HepG2 (cell line): ENCODE measurements around the gene FXYD5. TPM values are rescaled to one million over a fixed set of nuclear protein-coding genes. Genes with fewer than 3 reads are reported as not detected.

ENCODE experiments used
- ATAC-seq: fragments of 200-7000 bp; cut with Tn5 transposase; 3 replicates; pipeline ENCODE4 v1.9.1; 2020; ENCODE audit warnings: mild to moderate bottlenecking, moderate library complexity
- BruUV-seq: library from RNA; stranded (reverse); fragments of 400-500 nt; replicated peaks from 2 replicates; lab custom pipeline; 2021; lab: Mats Ljungman, UMichigan
- CTCF ChIA-PET: fragments of 300-600 bp; formaldehyde crosslinking; extraction: SDS; loops from one replicate; lab custom pipeline; 2021; ENCODE audit warnings: low total read pairs, inconsistent platforms, low intra/inter-chr PET ratio; lab: Yijun Ruan, JAX
- POLR2A ChIA-PET: fragments of 350-600 bp; sonication (Branson Sonifier 250); formaldehyde crosslinking; loops from one replicate; lab custom pipeline; 2020; ENCODE audit warnings: antibody characterized with exemption, inconsistent platforms; lab: Yijun Ruan, JAX
- DNase-seq: peaks from one replicate; pipeline ENCODE4 v3.0.0-alpha.2; 2015; ENCODE audit warnings: low spot score
- FAIRE-seq: peaks from 3 replicates; lab custom pipeline; 2011; peaks lifted over from hg19 to GRCh38; lab: Jason Lieb, UNC
- H2AFZ ChIP-seq: one replicate; pipeline ENCODE4 v1.6.1; 2011; ENCODE audit warnings: low read length, inconsistent platforms
- H3K27ac ChIP-seq: fragments of 300-600 bp; 3 replicates; pipeline ENCODE4 v1.8.0; 2011; ENCODE audit warnings: mixed run types, mild to moderate bottlenecking, mixed read lengths, low read length, inconsistent platforms; ENCODE audit not compliant: insufficient read depth; ENCODE audit errors: extremely low read length
- H3K27me3 ChIP-seq, 2 experiments: fragments of 200-600 bp in 1 of 2; 2 replicates in 1 of 2; 3 replicates in 1 of 2; pipeline versions ENCODE4 v1.6.0 to v1.8.0; 2011; ENCODE audit warnings: low read length in 2 of 2, mild to moderate bottlenecking in 2 of 2, moderate library complexity in 2 of 2, inconsistent platforms in 1 of 2; ENCODE audit not compliant: insufficient read depth in 2 of 2, control insufficient read depth in 1 of 2
- H3K36me3 ChIP-seq, 2 experiments: fragments of 200-600 bp in 1 of 2; replicated peaks in 1 of 2; 2 replicates in 1 of 2; 3 replicates in 1 of 2; pipeline versions ENCODE4 v1.5.1 to v1.8.0; 2011; ENCODE audit warnings: low read length in 2 of 2, inconsistent platforms in 1 of 2; ENCODE audit not compliant: insufficient read depth in 2 of 2, control insufficient read depth in 1 of 2
- H3K4me1 ChIP-seq: 2 replicates; pipeline ENCODE4 v1.5.1; 2012; ENCODE audit warnings: low read length, inconsistent platforms; ENCODE audit not compliant: insufficient read depth
- H3K4me2 ChIP-seq: 2 replicates; pipeline ENCODE4 v1.6.0; 2011; ENCODE audit warnings: low read depth, low read length, inconsistent platforms
- H3K4me3 ChIP-seq, 3 experiments: fragments of 200-600 bp in 1 of 3; sonication (generic), shearing (Covaris generic) in 1 of 3; replicated peaks in 1 of 3; 2 replicates each; pipeline ENCODE4 v1.5.1; 2011 to 2016; ENCODE audit warnings: low read length in 3 of 3, inconsistent platforms in 2 of 3, low read depth in 2 of 3, mild to moderate bottlenecking in 2 of 3, control low read depth in 1 of 3, mixed read lengths in 1 of 3; ENCODE audit not compliant: insufficient read depth in 1 of 3
- H3K79me2 ChIP-seq: one replicate; pipeline ENCODE4 v1.6.1; 2011; ENCODE audit warnings: low read length, inconsistent platforms; ENCODE audit not compliant: insufficient read depth
- H3K9ac ChIP-seq: 2 replicates; pipeline ENCODE4 v1.6.0; 2011; ENCODE audit warnings: mild to moderate bottlenecking, low read depth, low read length, inconsistent platforms; ENCODE audit not compliant: insufficient read depth
- H3K9me3 ChIP-seq: 2 replicates; pipeline ENCODE4 v1.5.1; 2012; ENCODE audit warnings: mild to moderate bottlenecking, low read length
- H4K20me1 ChIP-seq: 2 replicates; pipeline ENCODE4 v1.6.0; 2011; ENCODE audit warnings: inconsistent platforms, mild to moderate bottlenecking, low read length, moderate library complexity; ENCODE audit not compliant: insufficient read depth
- CENPX ChIP-seq: sonication (generic); formaldehyde crosslinking; IDR thresholded peaks from 2 replicates; pipeline ENCODE4 v1.9.0; 2021; ENCODE audit warnings: mild to moderate bottlenecking, missing genetic modification reagents, moderate library complexity
- MAZ ChIP-seq, 2 experiments: sonication (generic) in 1 of 2; formaldehyde crosslinking in 1 of 2; IDR thresholded peaks; 2 replicates each; pipeline versions ENCODE4 v1.5.0 to v1.6.1; 2012 to 2020; ENCODE audit warnings: low read depth in 2 of 2, mild to moderate bottlenecking in 2 of 2, borderline replicate concordance in 1 of 2, improper control_type of control experiment in 1 of 2, low read length in 1 of 2, missing genetic modification reagents in 1 of 2, moderate library complexity in 1 of 2
- PITX1 ChIP-seq: sonication (generic); formaldehyde crosslinking; IDR thresholded peaks from 2 replicates; pipeline ENCODE4 v1.5.1; 2020; ENCODE audit warnings: mild to moderate bottlenecking, missing genetic modification reagents
- REXO4 ChIP-seq: sonication (generic); formaldehyde crosslinking; IDR thresholded peaks from 2 replicates; pipeline ENCODE4 v1.8.0; 2022; ENCODE audit warnings: missing genetic modification reagents, mild to moderate bottlenecking, borderline replicate concordance
- RNF2 ChIP-seq: fragments of 450-650 bp; conservative IDR thresholded peaks from 2 replicates; pipeline ENCODE4 v1.6.1; 2016; ENCODE audit warnings: low read depth
- TBX3 ChIP-seq: fragments of 450-650 bp; IDR thresholded peaks from 2 replicates; pipeline ENCODE4 v1.6.1; 2017; ENCODE audit warnings: antibody characterized with exemption, mild to moderate bottlenecking, inconsistent platforms, borderline replicate concordance
- U2AF1 ChIP-seq: fragments of 200-400 bp; formaldehyde crosslinking; optimal IDR thresholded peaks from 2 replicates; pipeline ENCODE3; 2017; ENCODE audit warnings: mild to moderate bottlenecking, low read depth, low read length
- ZBTB38 ChIP-seq: sonication (generic); formaldehyde crosslinking; IDR thresholded peaks from 2 replicates; pipeline ENCODE4 v1.5.1; 2020; ENCODE audit warnings: mild to moderate bottlenecking, missing genetic modification reagents
- ZNF569 ChIP-seq: sonication (generic); formaldehyde crosslinking; IDR thresholded peaks from 2 replicates; pipeline ENCODE4 v1.5.0; 2020; ENCODE audit warnings: mild to moderate bottlenecking, missing genetic modification reagents, moderate library complexity, borderline replicate concordance
- WGBS: methylation state at CpG from one replicate; pipeline ENCODE4 v1.1.6; 2017; ENCODE audit warnings: low lambda C conversion rate; 5-methylcytosine and 5-hydroxymethylcytosine counted together
- in situ Hi-C: cut with HindIII; loops from 2 replicates; pipeline ENCODE4 v1.10.0; 2017; ENCODE audit warnings: low pct_unique_long_range_greater_than_20kb; ENCODE audit not compliant: extremely low pct_ligation_motif_present
- intact Hi-C: fragments of 100-400 bp; cut with micrococcal nuclease; formaldehyde crosslinking; loops from one replicate; pipeline ENCODE4 v1.10.0; 2022; ENCODE audit not compliant: unreplicated experiment
- polyA plus RNA-seq, 8 experiments: library from polyadenylated mRNA; depleted of rRNA in 3 of 8; stranded (reverse) in 7 of 8; unstranded in 1 of 8; fragments of >200 nt; fragmentation: Illumina TruSeq in 4 of 8; extraction: Trizol in 4 of 8; gene quantifications; 2 replicates each; pipeline versions ENCODE4 v1.2.1 to v1.2.3, GENCODE V29; 2011 to 2016; ENCODE audit warnings: low read depth in 4 of 8, missing spikeins in 1 of 8, mixed read lengths in 1 of 8; ENCODE audit not compliant: insufficient read depth in 1 of 8
- total RNA-seq, 5 experiments: library from RNA; depleted of rRNA; stranded (reverse); fragments of >200 nt; fragmentation: Illumina TruSeq; extraction: Trizol; gene quantifications; 2 replicates each; pipeline ENCODE4 v1.2.3, GENCODE V29; 2016; ENCODE audit warnings: low read depth in 1 of 5
- TF ChIP-seq, protein P1 (sequence below): sonication (generic); formaldehyde crosslinking; IDR thresholded peaks from 2 replicates; pipeline ENCODE4 v1.4.0; 2020; ENCODE audit warnings: missing genetic modification reagents
- TF ChIP-seq, protein P2 (sequence below): sonication (generic); formaldehyde crosslinking; IDR thresholded peaks from 2 replicates; pipeline ENCODE4 v1.4.0; 2020; ENCODE audit warnings: low read depth, mild to moderate bottlenecking, missing genetic modification reagents

Gene FXYD5
- total and polyA plus RNA-seq, 2 of the 13 experiments (the other 11 are each of a cell fraction or from before 2014, with no cell fraction given): 0.65 TPM; not detected in 1

GRCh38 chr19:35150445-35150844 lies 4.1 kb upstream of the FXYD5 start:
- ChIA-PET POLR2A (no interaction called here), CTCF (no interaction called here)
- no TSS peak for BruUV-seq
- no peak overlapping the region for H3K27ac ChIP-seq
- TF ChIP-seq PITX1: no peak
- no peak for TF ChIP-seq U2AF1
- TF ChIP-seq, protein P1, sequence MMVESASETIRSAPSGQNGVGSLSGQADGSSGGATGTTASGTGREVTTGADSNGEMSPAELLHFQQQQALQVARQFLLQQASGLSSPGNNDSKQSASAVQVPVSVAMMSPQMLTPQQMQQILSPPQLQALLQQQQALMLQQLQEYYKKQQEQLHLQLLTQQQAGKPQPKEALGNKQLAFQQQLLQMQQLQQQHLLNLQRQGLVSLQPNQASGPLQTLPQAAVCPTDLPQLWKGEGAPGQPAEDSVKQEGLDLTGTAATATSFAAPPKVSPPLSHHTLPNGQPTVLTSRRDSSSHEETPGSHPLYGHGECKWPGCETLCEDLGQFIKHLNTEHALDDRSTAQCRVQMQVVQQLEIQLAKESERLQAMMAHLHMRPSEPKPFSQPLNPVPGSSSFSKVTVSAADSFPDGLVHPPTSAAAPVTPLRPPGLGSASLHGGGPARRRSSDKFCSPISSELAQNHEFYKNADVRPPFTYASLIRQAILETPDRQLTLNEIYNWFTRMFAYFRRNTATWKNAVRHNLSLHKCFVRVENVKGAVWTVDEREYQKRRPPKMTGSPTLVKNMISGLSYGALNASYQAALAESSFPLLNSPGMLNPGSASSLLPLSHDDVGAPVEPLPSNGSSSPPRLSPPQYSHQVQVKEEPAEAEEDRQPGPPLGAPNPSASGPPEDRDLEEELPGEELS (CRISPR knock-in tag): no peak
- no peak for TF ChIP-seq RNF2
- no peak for TF ChIP-seq TBX3
- TF ChIP-seq REXO4 (CRISPR knock-in tag): no peak
- no peak for TF ChIP-seq CENPX
- no peak for TF ChIP-seq MAZ (IDR thresholded peaks at IDR 0.05; ENCODE audit: borderline replicate concordance, low read depth, low read length)
- TF ChIP-seq MAZ (CRISPR knock-in tag; IDR thresholded peaks at IDR 0.05; ENCODE audit: low read depth): no peak
- TF ChIP-seq, protein P2, sequence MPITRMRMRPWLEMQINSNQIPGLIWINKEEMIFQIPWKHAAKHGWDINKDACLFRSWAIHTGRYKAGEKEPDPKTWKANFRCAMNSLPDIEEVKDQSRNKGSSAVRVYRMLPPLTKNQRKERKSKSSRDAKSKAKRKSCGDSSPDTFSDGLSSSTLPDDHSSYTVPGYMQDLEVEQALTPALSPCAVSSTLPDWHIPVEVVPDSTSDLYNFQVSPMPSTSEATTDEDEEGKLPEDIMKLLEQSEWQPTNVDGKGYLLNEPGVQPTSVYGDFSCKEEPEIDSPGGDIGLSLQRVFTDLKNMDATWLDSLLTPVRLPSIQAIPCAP (CRISPR knock-in tag): no peak
- TF ChIP-seq ZNF569 (CRISPR knock-in tag): no peak
- no peak for TF ChIP-seq ZBTB38 (CRISPR knock-in tag)
- ATAC-seq (no peak), DNase-seq (no peak), FAIRE-seq (no peak)
- no peaks in the 10 kb centered on the region for H3K36me3 ChIP-seq
- H2AFZ ChIP-seq: no peak overlapping the region
- no peak overlapping the region for H3K4me3 ChIP-seq
- no peak overlapping the region for H3K4me2 ChIP-seq
- 0% methylated on average over 2 of the region's 2 CpGs for WGBS
- H3K27me3 ChIP-seq: peaks cover 18 to 45% of the 10 kb centered on the region in 2 experiments; a peak in 4 of 5 replicates
- no peaks in the 10 kb centered on the region for H3K79me2 ChIP-seq
- in situ Hi-C loops (no loop called here), intact Hi-C loops (no loop called here)
- 0 out of 2 replicates have a peak, but pooled peaks cover 2% of the 10 kb centered on the region for H4K20me1 ChIP-seq
- H3K4me1 ChIP-seq: peaks cover 12% of the 10 kb centered on the region
- H3K9ac ChIP-seq: no peak overlapping the region
- H3K9me3 ChIP-seq: no peaks in the 10 kb centered on the region
